NT2/D1 (cell line): ENCODE measurements around the gene SOX6.

Experiments
- DNase-seq: peaks from one replicate; pipeline ENCODE4 v3.0.0-alpha.2; 2011; ENCODE audit warnings: low read depth, low spot score
- H3K27me3 ChIP-seq: 2 replicates; pipeline ENCODE4 v1.6.0; 2011; ENCODE audit warnings: mild to moderate bottlenecking; ENCODE audit not compliant: insufficient read length, insufficient read depth
- H3K36me3 ChIP-seq: 2 replicates; pipeline ENCODE4 v1.6.1; 2011; ENCODE audit warnings: mild to moderate bottlenecking, low read length, mixed read lengths; ENCODE audit not compliant: insufficient read depth, insufficient read length
- H3K4me1 ChIP-seq: 2 replicates; pipeline ENCODE4 v1.5.1; 2011; ENCODE audit not compliant: insufficient read depth, insufficient read length
- H3K4me3 ChIP-seq: 2 replicates; pipeline ENCODE4 v1.5.1; 2011; ENCODE audit warnings: low read depth; ENCODE audit not compliant: insufficient read length
- H3K9ac ChIP-seq: 2 replicates; pipeline ENCODE4 v1.6.0; 2011; ENCODE audit warnings: low read depth; ENCODE audit not compliant: insufficient read length
- H3K9me3 ChIP-seq: 2 replicates; pipeline ENCODE4 v1.5.1; 2011; ENCODE audit warnings: mild to moderate bottlenecking, low read length; ENCODE audit not compliant: insufficient read depth
- SUZ12 ChIP-seq: IDR thresholded peaks from 2 replicates; pipeline ENCODE4 v1.6.1; 2011; ENCODE audit not compliant: insufficient read length, insufficient read depth; ENCODE audit errors: extremely low read depth
- YY1 ChIP-seq: IDR thresholded peaks from 2 replicates; pipeline ENCODE4 v1.6.1; 2011; ENCODE audit not compliant: insufficient read length, insufficient read depth
- ZNF274 ChIP-seq: IDR thresholded peaks from 2 replicates; pipeline ENCODE4 v1.6.1; 2011; ENCODE audit warnings: mild to moderate bottlenecking, low read depth, low read length

The SOX6 gene

GRCh38 chr11:16365581-16366228, 9.4 kb upstream of the SOX6 start:
- H3K36me3 ChIP-seq, result no peaks in the 10 kb centered on the region
- H3K9ac ChIP-seq, result no peak overlapping the region
- no peaks in the 10 kb centered on the region for H3K9me3 ChIP-seq
- TF ChIP-seq YY1, result no peak
- TF ChIP-seq SUZ12, result no peak
- no peak for TF ChIP-seq ZNF274
- no peaks in the 10 kb centered on the region for H3K27me3 ChIP-seq
- DNase-seq, result no peak
- H3K4me1 ChIP-seq, result no peaks in the 10 kb centered on the region
- no peak overlapping the region for H3K4me3 ChIP-seq

- H3K4me3 ChIP-seq, result no peak overlapping the region
- DNase-seq, result no peak
- TF ChIP-seq SUZ12 (no peak), YY1 (no peak), ZNF274 (no peak)
- H3K9ac ChIP-seq, result no peak overlapping the region
- no peaks in the 10 kb centered on the region for H3K4me1 ChIP-seq
- no peaks in the 10 kb centered on the region for H3K27me3 ChIP-seq
- no peaks in the 10 kb centered on the region for H3K9me3 ChIP-seq
- H3K36me3 ChIP-seq, result no peaks in the 10 kb centered on the region
Observed at GRCh38 chr11:16364254-16364653, 7.9 kb upstream of the SOX6 start.

GRCh38 chr11:16363706-16364105, 7.4 kb upstream of the SOX6 start:
- H3K4me3 ChIP-seq, result no peak overlapping the region
- no peak for TF ChIP-seq YY1
- no peak for TF ChIP-seq ZNF274
- TF ChIP-seq SUZ12, result no peak
- DNase-seq, result no peak
- H3K36me3 ChIP-seq, result no peaks in the 10 kb centered on the region
- H3K27me3 ChIP-seq, result no peaks in the 10 kb centered on the region
- H3K4me1 ChIP-seq, result no peaks in the 10 kb centered on the region
- no peaks in the 10 kb centered on the region for H3K9me3 ChIP-seq
- no peak overlapping the region for H3K9ac ChIP-seq

GRCh38 chr11:16361108-16361865, 4.9 kb upstream of the SOX6 start:
- no peak for DNase-seq
- Histone ChIP-seq H3K36me3 (no peaks in the 10 kb centered on the region), H3K4me3 (no peak overlapping the region), H3K4me1 (no peaks in the 10 kb centered on the region), H3K9ac (no peak overlapping the region), H3K27me3 (no peaks in the 10 kb centered on the region), H3K9me3 (no peaks in the 10 kb centered on the region)
- TF ChIP-seq YY1, result no peak
- TF ChIP-seq ZNF274, result no peak
- no peak for TF ChIP-seq SUZ12

GRCh38 chr11:16359369-16359768, 3.0 kb upstream of the SOX6 start:
- Histone ChIP-seq H3K4me3 (no peak overlapping the region), H3K4me1 (no peaks in the 10 kb centered on the region), H3K9me3 (no peaks in the 10 kb centered on the region), H3K36me3 (no peaks in the 10 kb centered on the region), H3K9ac (no peak overlapping the region), H3K27me3 (no peaks in the 10 kb centered on the region)
- no peak for DNase-seq
- TF ChIP-seq YY1, result no peak
- no peak for TF ChIP-seq ZNF274

GRCh38 chr11:16358726-16359125, 2.4 kb upstream of the SOX6 start:
- H3K4me3 ChIP-seq, result no peak overlapping the region
- no peak for TF ChIP-seq ZNF274
- TF ChIP-seq SUZ12, result no peak
- TF ChIP-seq YY1, result no peak
- no peak for DNase-seq
- no peaks in the 10 kb centered on the region for H3K27me3 ChIP-seq
- no peaks in the 10 kb centered on the region for H3K4me1 ChIP-seq
- no peaks in the 10 kb centered on the region for H3K9me3 ChIP-seq
- no peak overlapping the region for H3K9ac ChIP-seq
- H3K36me3 ChIP-seq, result no peaks in the 10 kb centered on the region

GRCh38 chr11:16357775-16358174, 1.4 kb upstream of the SOX6 start:
- Histone ChIP-seq H3K4me3 (no peak overlapping the region), H3K9me3 (no peaks in the 10 kb centered on the region), H3K4me1 (no peaks in the 10 kb centered on the region), H3K27me3 (no peaks in the 10 kb centered on the region), H3K9ac (no peak overlapping the region), H3K36me3 (no peaks in the 10 kb centered on the region)
- no peak for DNase-seq
- TF ChIP-seq ZNF274 (no peak), YY1 (no peak)
